Esophagus (tissue), 2 donors: ENCODE results near the gene CTTN. TPM values are rescaled to one million over a fixed set of nuclear protein-coding genes. Genes with fewer than 3 reads are reported as not detected.

Experiments used
- H3K27ac ChIP-seq, 2 donors: one replicate each; pipeline ENCODE4 v1.5.1; 2013; ENCODE audit warnings: low read depth in 2 of 2, mild to moderate bottlenecking in 2 of 2, inconsistent platforms in 1 of 2, low read length in 1 of 2, moderate library complexity in 1 of 2
- H3K27me3 ChIP-seq, 2 donors: one replicate each; pipeline ENCODE4 v1.6.1; 2013; ENCODE audit warnings: low read length in 2 of 2, control low read depth in 1 of 2, mild to moderate bottlenecking in 1 of 2; ENCODE audit not compliant: insufficient read depth in 2 of 2, control insufficient read depth in 1 of 2
- H3K36me3 ChIP-seq, 2 donors: one replicate each; pipeline ENCODE4 v1.6.1; 2013; ENCODE audit warnings: low read length in 1 of 2; ENCODE audit not compliant: control insufficient read depth in 2 of 2, insufficient read depth in 2 of 2
- H3K4me1 ChIP-seq, 2 donors: one replicate each; pipeline ENCODE4 v1.6.1; 2013; ENCODE audit warnings: low read length in 1 of 2; ENCODE audit not compliant: control insufficient read depth in 2 of 2, insufficient read depth in 2 of 2
- H3K4me3 ChIP-seq, 2 donors: one replicate each; pipeline ENCODE4 v1.5.1; 2013; ENCODE audit warnings: low read length in 2 of 2, mild to moderate bottlenecking in 2 of 2, low read depth in 1 of 2, moderate library complexity in 1 of 2
- H3K9me3 ChIP-seq, 2 donors: one replicate each; pipeline ENCODE4 v1.6.1; 2013; ENCODE audit warnings: mild to moderate bottlenecking in 2 of 2, low read depth in 1 of 2, low read length in 1 of 2, moderate library complexity in 1 of 2; ENCODE audit not compliant: control insufficient read depth in 2 of 2, insufficient read depth in 1 of 2
- WGBS, 2 donors: extraction: QIAGEN DNeasy Blood & Tissue Kit; methylation state at CpG; one replicate each; pipeline ENCODE4 v1.1.7; 2013; 5-methylcytosine and 5-hydroxymethylcytosine counted together
- polyA plus RNA-seq, 2 donors: library from polyadenylated mRNA; stranded (reverse); fragments of 200-250 nt; gene quantifications; one replicate each; pipeline ENCODE4 v1.2.3, GENCODE V29; 2013
- donor health status: healthy with polysubstance abuse.
- donor health status: Bipolar disorder and iron deficiency.

The CTTN gene
- 100 to 1,000 TPM; 111 to 121 TPM for polyA plus RNA-seq

GRCh38 chr11:70397983-70398833 is at the start of gene CTTN:
CTTN (plus strand) TSS chr11:70398529; CDS start chr11:70407298, 8,769 bp downstream.
- H3K4me1 ChIP-seq, result peaks cover 4 to 14% of the 10 kb centered on the region in 2 donors
- H3K4me3 ChIP-seq, result peak within 1 kb of the TSS; percentile 82 to 95
- WGBS, 2 donors, result 1% methylated on average over 48 to 93 of the region's 93 CpGs
- no peaks in the 10 kb centered on the region for H3K27me3 ChIP-seq
- H3K9me3 ChIP-seq, result no peaks in the 10 kb centered on the region
- peak within 1 kb of the TSS; percentile 87 to 94 for H3K27ac ChIP-seq
- no peaks in the 10 kb centered on the region for H3K36me3 ChIP-seq

DNA sequence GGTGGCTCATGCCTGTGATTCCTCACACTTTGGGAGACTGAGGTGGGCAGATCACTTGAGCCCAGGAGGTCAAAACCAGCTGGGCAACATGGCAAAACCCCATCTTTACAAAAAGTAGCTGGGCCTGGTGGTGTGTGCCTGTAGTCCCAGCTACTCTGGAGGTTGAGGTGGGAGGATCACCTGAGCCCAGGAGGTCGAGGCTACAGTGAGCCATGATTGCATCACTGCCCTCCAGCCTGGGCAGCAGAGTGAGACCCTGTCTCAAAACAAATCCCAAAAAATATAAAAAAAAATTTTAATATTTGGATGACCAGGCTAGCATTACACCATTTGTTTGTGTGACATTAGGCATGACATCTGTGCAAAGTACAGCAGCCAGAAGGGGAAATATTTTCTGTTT is 49.7 kb upstream of the CTTN start:
- H3K4me1 ChIP-seq, result no peaks in the 10 kb centered on the region
- no peak overlapping the region for H3K27ac ChIP-seq
- H3K27me3 ChIP-seq, result no peaks in the 10 kb centered on the region
- H3K36me3 ChIP-seq, result peaks cover 14 to 20% of the 10 kb centered on the region in 2 donors
- no peak overlapping the region for H3K4me3 ChIP-seq
- WGBS, 2 donors, result 84 to 87% methylated on average over 1 of the region's 1 CpG
- no peaks in the 10 kb centered on the region for H3K9me3 ChIP-seq

- no peaks in the 10 kb centered on the region for H3K27me3 ChIP-seq
- H3K9me3 ChIP-seq, result no peaks in the 10 kb centered on the region
- peaks cover 15 to 28% of the 10 kb centered on the region in 2 donors for H3K36me3 ChIP-seq
- H3K4me3 ChIP-seq, result no peak overlapping the region
- WGBS, 2 donors, result 85 to 92% methylated on average over 3 of the region's 3 CpGs
- H3K4me1 ChIP-seq, result no peaks in the 10 kb centered on the region
- no peak overlapping the region for H3K27ac ChIP-seq
Observed at GRCh38 chr11:70351646-70352045, 46.7 kb upstream of the CTTN start.

DNA sequence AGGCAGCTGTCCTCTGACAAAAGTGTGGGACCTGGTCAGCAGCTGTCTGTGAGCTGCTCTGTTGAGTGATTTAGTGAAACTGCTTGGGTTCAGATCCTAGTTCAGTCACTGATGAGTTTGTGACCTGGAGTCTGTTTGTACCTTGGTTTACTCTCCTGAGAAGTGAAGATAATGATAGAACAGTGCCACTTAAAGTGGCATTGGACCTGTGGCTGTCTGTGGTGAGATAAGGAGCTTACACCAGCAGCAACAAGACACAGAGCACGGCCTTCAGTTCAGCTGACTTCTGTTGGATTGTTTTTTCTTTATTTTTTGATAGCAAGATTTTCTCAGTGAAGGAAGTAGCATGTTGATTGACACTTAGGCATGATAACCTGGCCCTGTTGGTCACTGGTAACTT is 46.2 kb upstream of the CTTN start:
- 88 to 91% methylated on average over 1 of the region's 1 CpG for WGBS, 2 donors
- H3K27me3 ChIP-seq, result no peaks in the 10 kb centered on the region
- H3K4me3 ChIP-seq, result no peak overlapping the region
- H3K27ac ChIP-seq, result no peak overlapping the region
- H3K36me3 ChIP-seq, result peaks cover 15 to 31% of the 10 kb centered on the region in 2 donors
- no peaks in the 10 kb centered on the region for H3K4me1 ChIP-seq
- H3K9me3 ChIP-seq, result no peaks in the 10 kb centered on the region

GRCh38 chr11:70352601-70353000 is 45.7 kb upstream of the CTTN start:
- H3K27ac ChIP-seq, result no peak overlapping the region
- 93 to 96% methylated on average over 19 of the region's 19 CpGs for WGBS, 2 donors
- H3K4me3 ChIP-seq, result no peak overlapping the region
- no peaks in the 10 kb centered on the region for H3K27me3 ChIP-seq
- H3K9me3 ChIP-seq, result no peaks in the 10 kb centered on the region
- H3K4me1 ChIP-seq, result no peaks in the 10 kb centered on the region
- H3K36me3 ChIP-seq, result peaks cover 15 to 32% of the 10 kb centered on the region in 2 donors

DNA sequence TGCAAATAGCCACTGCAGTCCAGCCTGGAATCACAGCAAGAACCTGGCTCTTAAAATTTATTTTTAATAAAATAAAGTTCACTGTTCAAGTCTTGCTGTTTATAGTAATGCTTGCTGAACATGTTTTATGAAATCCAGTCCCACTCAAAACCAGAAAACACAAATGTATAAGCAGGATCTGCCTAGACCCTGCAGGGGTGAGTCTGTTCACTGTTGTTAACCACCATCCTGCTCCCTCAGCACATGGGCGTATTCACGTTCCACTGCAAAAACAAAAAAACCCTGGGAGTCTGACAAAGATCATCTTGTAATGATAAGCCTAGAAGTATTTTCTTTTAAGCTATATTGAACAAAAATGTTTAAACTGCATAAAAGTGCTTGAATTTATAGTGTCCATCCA is 45.0 kb upstream of the CTTN start:
- H3K9me3 ChIP-seq, result no peaks in the 10 kb centered on the region
- H3K27ac ChIP-seq, result no peak overlapping the region
- no peak overlapping the region for H3K4me3 ChIP-seq
- no peaks in the 10 kb centered on the region for H3K4me1 ChIP-seq
- H3K27me3 ChIP-seq, result no peaks in the 10 kb centered on the region
- H3K36me3 ChIP-seq, result peaks cover 11 to 29% of the 10 kb centered on the region in 2 donors
- WGBS, 2 donors, result 88 to 89% methylated on average over 2 of the region's 2 CpGs

- Histone ChIP-seq H3K9me3 (no peaks in the 10 kb centered on the region), H3K4me3 (no peak overlapping the region), H3K4me1 (no peaks in the 10 kb centered on the region), H3K27me3 (no peaks in the 10 kb centered on the region), H3K27ac (no peak overlapping the region), H3K36me3 (peaks cover 11 to 27% of the 10 kb centered on the region in 2 donors)
- WGBS, 2 donors, result 92 to 93% methylated on average over 19 of the region's 19 CpGs
Observed at GRCh38 chr11:70353900-70354568, 44.3 kb upstream of the CTTN start.

DNA sequence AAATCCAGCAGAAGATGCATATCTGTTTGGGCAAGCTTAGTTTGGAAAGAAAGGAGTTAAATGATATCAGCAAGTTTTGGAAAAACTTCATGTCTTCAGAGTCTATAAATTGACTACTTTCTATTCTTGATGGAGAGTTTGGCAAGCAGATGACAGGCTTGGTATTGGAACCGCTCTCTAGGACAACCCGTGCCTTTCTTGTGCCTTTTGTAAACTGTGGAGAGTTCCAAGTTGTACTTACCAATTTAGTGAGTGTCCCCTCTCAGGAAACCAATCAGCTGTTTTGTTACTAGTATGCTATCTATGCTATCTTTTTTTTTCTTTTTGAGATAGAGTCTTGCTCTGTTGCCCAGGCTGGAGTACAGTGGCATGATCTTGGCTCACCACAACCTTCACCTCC is 43.7 kb upstream of the CTTN start:
- WGBS, 2 donors, result 91 to 92% methylated on average over 2 of the region's 2 CpGs
- no peak overlapping the region for H3K4me3 ChIP-seq
- no peak overlapping the region for H3K27ac ChIP-seq
- no peaks in the 10 kb centered on the region for H3K27me3 ChIP-seq
- H3K9me3 ChIP-seq, result no peaks in the 10 kb centered on the region
- H3K4me1 ChIP-seq, result no peaks in the 10 kb centered on the region
- peaks cover 11 to 27% of the 10 kb centered on the region in 2 donors for H3K36me3 ChIP-seq

DNA sequence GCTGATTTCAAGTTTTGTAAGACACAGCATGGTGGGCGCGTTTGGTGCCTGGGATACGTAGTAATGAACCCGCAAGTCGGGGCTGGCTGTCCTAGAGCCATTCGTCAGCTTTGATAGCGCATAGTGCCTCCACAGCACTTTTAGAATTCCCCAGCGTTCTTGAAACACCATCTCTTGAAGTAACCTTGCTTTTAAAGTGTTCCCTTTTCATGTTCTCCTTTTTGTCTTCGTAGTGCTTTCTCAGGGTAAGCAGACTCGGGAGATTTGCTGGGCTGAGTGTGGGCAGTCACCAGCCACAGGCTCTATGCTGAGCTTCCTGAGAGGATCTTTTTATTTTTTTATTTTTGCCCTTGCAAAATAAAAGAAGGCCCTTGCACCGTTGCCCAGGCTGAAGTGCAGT is 39.6 kb upstream of the CTTN start:
- no peak overlapping the region for H3K4me3 ChIP-seq

More for the DNA sequence above, 39.6 kb upstream of the CTTN start:
- no peaks in the 10 kb centered on the region for H3K27me3 ChIP-seq
- peaks cover 13 to 27% of the 10 kb centered on the region in 2 donors for H3K36me3 ChIP-seq
- 86 to 91% methylated on average over 11 of the region's 11 CpGs for WGBS, 2 donors
- no peak overlapping the region for H3K27ac ChIP-seq
- no peaks in the 10 kb centered on the region for H3K9me3 ChIP-seq
- H3K4me1 ChIP-seq, result no peaks in the 10 kb centered on the region
